H1 (cell line): ENCODE measurements around the gene QSER1. TPM values are rescaled to one million over a fixed set of nuclear protein-coding genes. Genes with fewer than 3 reads are reported as not detected.

Experiments
- CTCF ChIA-PET: fragments of 300-600 bp; sonication (Branson Sonifier 250); formaldehyde crosslinking; loops from one replicate; lab custom pipeline; 2021; ENCODE audit not compliant: partially characterized antibody; lab: Charles Lee
- POLR2A ChIA-PET: fragments of 300-600 bp; sonication (Branson Sonifier 250); formaldehyde crosslinking; loops from one replicate; lab custom pipeline; 2021; ENCODE audit warnings: inconsistent platforms; ENCODE audit not compliant: partially characterized antibody; lab: Charles Lee
- DNase-seq, 2 experiments: peaks; one replicate each; pipeline versions ENCODE4 v3.0.0 to v3.0.0-alpha.2; 2010 to 2022; ENCODE audit warnings: low spot score in 2 of 2, low read depth in 1 of 2, mixed read lengths in 1 of 2
- FAIRE-seq: peaks from 2 replicates; lab custom pipeline; 2011; peaks lifted over from hg19 to GRCh38; lab: Jason Lieb, UNC
- H2AFZ ChIP-seq: 2 replicates; pipeline ENCODE4 v1.8.1; 2012; ENCODE audit warnings: low read length, inconsistent platforms
- H2AK5ac ChIP-seq: 2 replicates; pipeline ENCODE4 v1.6.1; 2013; ENCODE audit warnings: low read depth, low read length
- H2BK120ac ChIP-seq: replicated peaks from 2 replicates; pipeline ENCODE3; 2013; ENCODE audit warnings: low read depth, low read length, inconsistent platforms
- H2BK12ac ChIP-seq: 2 replicates; pipeline ENCODE4 v1.6.1; 2013; ENCODE audit warnings: low read depth, low read length
- H2BK15ac ChIP-seq: 2 replicates; pipeline ENCODE4 v1.6.1; 2013; ENCODE audit warnings: low read length
- H2BK20ac ChIP-seq: 2 replicates; pipeline ENCODE4 v1.6.1; 2013; ENCODE audit warnings: low read length
- H2BK5ac ChIP-seq: 2 replicates; pipeline ENCODE4 v1.6.1; 2013; ENCODE audit warnings: low read depth, low read length
- H3K14ac ChIP-seq: 2 replicates; pipeline ENCODE4 v1.6.1; 2013; ENCODE audit warnings: inconsistent platforms; ENCODE audit not compliant: insufficient read length
- H3K18ac ChIP-seq: 2 replicates; pipeline ENCODE4 v1.6.1; 2013; ENCODE audit warnings: low read length; ENCODE audit errors: extremely low read depth
- H3K23ac ChIP-seq: 2 replicates; pipeline ENCODE4 v1.6.1; 2013; ENCODE audit warnings: inconsistent platforms; ENCODE audit not compliant: insufficient read length
- H3K23me2 ChIP-seq: 2 replicates; pipeline ENCODE4 v1.6.1; 2013; ENCODE audit warnings: low read depth, low read length
- H3K27ac ChIP-seq: 2 replicates; pipeline ENCODE4 v1.6.1; 2011; ENCODE audit warnings: low read depth, low read length, inconsistent platforms
- H3K27me3 ChIP-seq, 4 experiments: replicated peaks in 1 of 4; 1 replicate in 1 of 4; 2 replicates in 3 of 4; pipeline versions ENCODE4 v1.6.1 to v1.8.1; 2011 to 2013; ENCODE audit warnings: low read length in 3 of 4, mild to moderate bottlenecking in 3 of 4, inconsistent platforms in 2 of 4, mixed read lengths in 2 of 4, moderate library complexity in 1 of 4; ENCODE audit not compliant: control insufficient read depth in 3 of 4, insufficient read depth in 3 of 4; ENCODE audit errors: extremely low read depth in 1 of 4
- H3K36me3 ChIP-seq, 4 experiments: 2 replicates each; pipeline versions ENCODE4 v1.6.1 to v1.8.1; 2011 to 2013; ENCODE audit warnings: mild to moderate bottlenecking in 4 of 4, low read length in 3 of 4, moderate library complexity in 2 of 4, control low read depth in 1 of 4, inconsistent platforms in 1 of 4; ENCODE audit not compliant: insufficient read depth in 4 of 4, control insufficient read depth in 2 of 4
- H3K4ac ChIP-seq: replicated peaks from 2 replicates; pipeline ENCODE3; 2013; ENCODE audit warnings: low read length, low read depth, mixed read lengths, inconsistent platforms; ENCODE audit not compliant: insufficient read length
- H3K4me1 ChIP-seq, 4 experiments: replicated peaks in 1 of 4; 1 replicate in 1 of 4; 2 replicates in 3 of 4; pipeline versions ENCODE4 v1.6.1 to v1.8.1; 2011 to 2013; ENCODE audit warnings: low read length in 3 of 4, inconsistent platforms in 2 of 4, mixed read lengths in 1 of 4; ENCODE audit not compliant: insufficient read depth in 4 of 4, control insufficient read depth in 3 of 4
- H3K4me2 ChIP-seq, 2 experiments: 2 replicates each; pipeline versions ENCODE4 v1.6.1 to v1.8.1; 2011 to 2013; ENCODE audit warnings: low read depth in 2 of 2, low read length in 2 of 2, control low read depth in 1 of 2, inconsistent platforms in 1 of 2, mild to moderate bottlenecking in 1 of 2; ENCODE audit not compliant: insufficient read depth in 1 of 2
- H3K4me3 ChIP-seq, 4 experiments: fragments of 200-600, 300-600 bp in 1 of 4; sonication (generic), shearing (Covaris generic), sonication (Bioruptor Twin) in 1 of 4; 2 replicates each; pipeline versions ENCODE4 v1.5.1 to v1.8.1; 2011 to 2016; ENCODE audit warnings: low read length in 4 of 4, low read depth in 3 of 4, control low read depth in 2 of 4, inconsistent platforms in 2 of 4, mild to moderate bottlenecking in 2 of 4, mixed read lengths in 1 of 4, moderate library complexity in 1 of 4; ENCODE audit not compliant: insufficient read depth in 2 of 4; ENCODE audit errors: extremely low read depth in 1 of 4
- H3K56ac ChIP-seq: replicated peaks from 2 replicates; pipeline ENCODE3; 2013; ENCODE audit warnings: low read depth, mild to moderate bottlenecking, mixed read lengths, low read length, inconsistent platforms; ENCODE audit not compliant: insufficient read length
- H3K79me1 ChIP-seq: 2 replicates; pipeline ENCODE4 v1.6.1; 2013; ENCODE audit warnings: low read depth, low read length, control low read depth
- H3K79me2 ChIP-seq, 2 experiments: 2 replicates each; pipeline versions ENCODE4 v1.6.1 to v1.8.1; 2012 to 2013; ENCODE audit warnings: low read length in 2 of 2, mild to moderate bottlenecking in 2 of 2, inconsistent platforms in 1 of 2; ENCODE audit not compliant: insufficient read depth in 2 of 2, control insufficient read depth in 1 of 2
- H3K9ac ChIP-seq, 4 experiments: replicated peaks in 1 of 4; 1 replicate in 1 of 4; 2 replicates in 3 of 4; pipeline versions ENCODE4 v1.6.1 to v1.8.1; 2011 to 2013; ENCODE audit warnings: low read depth in 3 of 4, low read length in 3 of 4, control low read depth in 2 of 4, mild to moderate bottlenecking in 2 of 4, moderate library complexity in 2 of 4, inconsistent platforms in 1 of 4; ENCODE audit errors: extremely low read depth in 1 of 4
- H3K9me3 ChIP-seq, 2 experiments: 2 replicates each; pipeline versions ENCODE4 v1.6.1 to v1.8.1; 2012 to 2013; ENCODE audit warnings: mild to moderate bottlenecking in 2 of 2, moderate library complexity in 2 of 2, control low read depth in 1 of 2, inconsistent platforms in 1 of 2, low read depth in 1 of 2, low read length in 1 of 2, mixed read lengths in 1 of 2; ENCODE audit not compliant: insufficient read depth in 2 of 2
- H4K20me1 ChIP-seq, 2 experiments: replicated peaks in 1 of 2; 2 replicates each; pipeline versions ENCODE3 to v1.8.1; 2011 to 2013; ENCODE audit warnings: inconsistent platforms in 2 of 2, low read length in 2 of 2, mild to moderate bottlenecking in 1 of 2; ENCODE audit not compliant: insufficient read depth in 2 of 2, control insufficient read depth in 1 of 2
- H4K5ac ChIP-seq: 2 replicates; pipeline ENCODE4 v1.6.1; 2013; ENCODE audit warnings: low read length, low read depth, mixed read lengths, inconsistent platforms; ENCODE audit not compliant: insufficient read length
- H4K8ac ChIP-seq: 2 replicates; pipeline ENCODE4 v1.8.0; 2013; ENCODE audit warnings: mild to moderate bottlenecking, moderate library complexity, low read length, inconsistent platforms; ENCODE audit not compliant: insufficient read depth; ENCODE audit errors: extremely low read depth
- H4K91ac ChIP-seq: replicated peaks from 2 replicates; pipeline ENCODE3; 2013; ENCODE audit warnings: low read length, mixed read lengths, inconsistent platforms; ENCODE audit not compliant: insufficient read length
- CBX8 ChIP-seq: fragments of 300-800, 300-1000 bp; sonication (generic); IDR thresholded peaks from 2 replicates; pipeline ENCODE4 v1.7.1; 2016; ENCODE audit warnings: low read depth, low read length, borderline replicate concordance
- CEBPB ChIP-seq: IDR thresholded peaks from 2 replicates; pipeline ENCODE4 v1.6.1; 2012; ENCODE audit warnings: low read depth, low read length
- CREB1 ChIP-seq: IDR thresholded peaks from 2 replicates; pipeline ENCODE4 v1.6.1; 2012; ENCODE audit warnings: inconsistent platforms
- CTBP2 ChIP-seq: IDR thresholded peaks from 2 replicates; pipeline ENCODE4 v1.7.0; 2011; ENCODE audit warnings: borderline replicate concordance, mild to moderate bottlenecking, moderate library complexity, mixed read lengths, low read length; ENCODE audit not compliant: insufficient read depth, insufficient read length
- EZH2 ChIP-seq: fragments of 200-600 bp; sonication (generic); IDR thresholded peaks from 2 replicates; pipeline ENCODE4 v1.7.1; 2012; ENCODE audit warnings: low read depth, mild to moderate bottlenecking, moderate library complexity, low read length, inconsistent platforms; ENCODE audit not compliant: severe bottlenecking
- GTF2F1 ChIP-seq: IDR thresholded peaks from 2 replicates; pipeline ENCODE4 v1.6.1; 2012; ENCODE audit warnings: low read depth, low read length, improper control_type of control experiment, borderline replicate concordance
- MAFK ChIP-seq: IDR thresholded peaks from 2 replicates; pipeline ENCODE4 v1.6.1; 2012; ENCODE audit warnings: low read depth, mild to moderate bottlenecking, improper control_type of control experiment, low read length
- NANOG ChIP-seq: IDR thresholded peaks from 2 replicates; pipeline ENCODE4 v1.6.1; 2011; ENCODE audit warnings: low read length, low read depth, mild to moderate bottlenecking, inconsistent platforms; ENCODE audit not compliant: insufficient read depth, poor library complexity, severe bottlenecking
- PHF8 ChIP-seq: fragments of 200-600 bp; sonication (generic); conservative IDR thresholded peaks from 2 replicates; pipeline ENCODE4 v1.7.1; 2012; ENCODE audit warnings: low read depth, mild to moderate bottlenecking, inconsistent platforms, low read length, moderate library complexity
- RAD21 ChIP-seq, 2 experiments: IDR thresholded peaks in 1 of 2; conservative IDR thresholded peaks in 1 of 2; 2 replicates each; pipeline ENCODE4 v1.6.1; 2011; ENCODE audit warnings: low read depth in 2 of 2, low read length in 2 of 2, improper control_type of control experiment in 1 of 2, inconsistent platforms in 1 of 2, mild to moderate bottlenecking in 1 of 2, moderate library complexity in 1 of 2
- RNF2 ChIP-seq: fragments of 200-900, 300-1000 bp; sonication (generic); IDR thresholded peaks from 2 replicates; pipeline ENCODE4 v1.7.1; 2016; ENCODE audit warnings: borderline replicate concordance, low read depth, mild to moderate bottlenecking, antibody characterized with exemption, low read length; ENCODE audit not compliant: poor library complexity, severe bottlenecking; ENCODE audit errors: missing control alignments
- SP4 ChIP-seq: IDR thresholded peaks from 2 replicates; pipeline ENCODE4 v1.6.1; 2012; ENCODE audit warnings: low read length, inconsistent platforms
- TEAD4 ChIP-seq: IDR thresholded peaks from 2 replicates; pipeline ENCODE4 v1.6.1; 2012; ENCODE audit warnings: low read depth, low read length, inconsistent platforms, mixed read lengths
- WGBS, 2 experiments: shearing (Covaris generic) in 1 of 2; methylation state at CpG; one replicate each; pipeline versions ENCODE4 v1.1.6 to v1.1.7; 2013 to 2015; ENCODE audit warnings: low lambda C conversion rate in 2 of 2, mixed read lengths in 2 of 2, inconsistent platforms in 1 of 2, low coverage in 1 of 2, missing lambda C conversion rate in 1 of 2; ENCODE audit not compliant: insufficient replicate concordance in 2 of 2, insufficient coverage in 1 of 2, insufficient read length in 1 of 2; ENCODE audit errors: extremely low coverage in 1 of 2, missing lambda C conversion rate in 1 of 2; 5-methylcytosine and 5-hydroxymethylcytosine counted together
- polyA plus RNA-seq, 7 experiments: library from polyadenylated mRNA; depleted of rRNA in 3 of 7; stranded (reverse) in 5 of 7; unstranded in 2 of 7; fragments of >200 nt in 5 of 7; fragments of 200-250 nt in 2 of 7; gene quantifications; 1 replicate in 5 of 7; 2 replicates in 1 of 7; 4 replicates in 1 of 7; pipeline versions ENCODE4 v1.2.1 to v1.2.3, GENCODE V29; 2011 to 2013; ENCODE audit warnings: missing spikeins in 2 of 7, mixed read lengths in 2 of 7
- total RNA-seq: library from RNA; stranded (reverse); fragmentation: NEBNext Ultra II Directional; extraction: Animal tissue kit (Norgen Biotek cat#: 25700); gene quantifications from 2 replicates; pipeline ENCODE4 v1.2.1, GENCODE V29; 2021

The QSER1 gene
- total and polyA plus RNA-seq, 2 of the 8 experiments (the other 6 are each of a cell fraction or from before 2014, with no cell fraction given) = 29.3 to 117 TPM

- no peaks in the 10 kb centered on the region for H3K79me2 ChIP-seq
- H2BK5ac ChIP-seq = no peak overlapping the region
- no peak overlapping the region for H3K4ac ChIP-seq
- no peaks in the 10 kb centered on the region for H4K20me1 ChIP-seq
- DNase-seq = no peak
- H3K27me3 ChIP-seq = peaks cover 0 to under 1% (median under 1%) of the 10 kb centered on the region in 4 experiments; a peak in 2 of 7 replicates
- no peak overlapping the region for H3K4me2 ChIP-seq
- no peak overlapping the region for H2BK12ac ChIP-seq
- H3K4me1 ChIP-seq = peaks cover 0 to 6% (median 2%) of the 10 kb centered on the region in 4 experiments; a peak in 6 of 7 replicates
- POLR2A ChIA-PET = no interaction called here
- no peak overlapping the region for H3K27ac ChIP-seq
- no peak overlapping the region for H2AK5ac ChIP-seq
- H3K36me3 ChIP-seq = no peaks in the 10 kb centered on the region
- no peak overlapping the region for H2BK120ac ChIP-seq
- H3K18ac ChIP-seq = no peak overlapping the region
- no peak overlapping the region for H3K23ac ChIP-seq
- H3K79me1 ChIP-seq = no peaks in the 10 kb centered on the region
- no peak overlapping the region for H4K5ac ChIP-seq
- no peak for FAIRE-seq
- WGBS, 2 experiments = 95% methylated on average over 1 of the region's 1 CpG; no CpG with 5 or more reads in 1 of the 2 experiments
- no peak overlapping the region for H2BK20ac ChIP-seq
- H3K9me3 ChIP-seq = no peaks in the 10 kb centered on the region
- CTCF ChIA-PET = interaction anchor here (0.9 to 2.0 kb wide), 2 partner anchors 13 to 43 kb away, joined by 3 to 8 read pairs; no protein-coding TSS in a partner anchor
- H3K14ac ChIP-seq = no peak overlapping the region
- no peak overlapping the region for H2AFZ ChIP-seq
- H3K9ac ChIP-seq = no peak overlapping the region
- no peak overlapping the region for H4K91ac ChIP-seq
- H2BK15ac ChIP-seq = no peak overlapping the region
- no peak overlapping the region for H3K4me3 ChIP-seq
- H3K23me2 ChIP-seq = no peaks in the 10 kb centered on the region
- H3K56ac ChIP-seq = no peak overlapping the region
- H4K8ac ChIP-seq = no peak overlapping the region
- no peak for TF ChIP-seq SP4
- no peak for TF ChIP-seq CBX8
- no peak for TF ChIP-seq RNF2
- TF ChIP-seq RAD21 (IDR thresholded peaks at IDR 0.05 in 1 of 2, conservative IDR thresholded peaks at IDR 0.05 in 1 of 2; ENCODE audit: low read depth in 2 of 2, low read length in 2 of 2) = no peak
- TF ChIP-seq EZH2 = no peak
- TF ChIP-seq CTBP2 = no peak
- no peak for TF ChIP-seq TEAD4
- no peak for TF ChIP-seq CREB1
- no peak for TF ChIP-seq CEBPB
- TF ChIP-seq PHF8 = no peak
- no peak for TF ChIP-seq NANOG
- no peak for TF ChIP-seq GTF2F1
- TF ChIP-seq MAFK = no peak
These were observed 129.3 kb downstream of the QSER1 start for GRCh38 chr11:33021937-33022336.
